DMS 273 (cell line): Measurements from ENCODE around the gene SLC9B1.
A peak's percentile ranks its signal among the peaks of the same experiment; 100 is the strongest.

Experiments
- DNase-seq: peaks from one replicate; lab custom pipeline; 2025; ENCODE audit not compliant: unreplicated experiment; lab: John Stamatoyannopoulos, UW

Gene SLC9B1

DNA sequence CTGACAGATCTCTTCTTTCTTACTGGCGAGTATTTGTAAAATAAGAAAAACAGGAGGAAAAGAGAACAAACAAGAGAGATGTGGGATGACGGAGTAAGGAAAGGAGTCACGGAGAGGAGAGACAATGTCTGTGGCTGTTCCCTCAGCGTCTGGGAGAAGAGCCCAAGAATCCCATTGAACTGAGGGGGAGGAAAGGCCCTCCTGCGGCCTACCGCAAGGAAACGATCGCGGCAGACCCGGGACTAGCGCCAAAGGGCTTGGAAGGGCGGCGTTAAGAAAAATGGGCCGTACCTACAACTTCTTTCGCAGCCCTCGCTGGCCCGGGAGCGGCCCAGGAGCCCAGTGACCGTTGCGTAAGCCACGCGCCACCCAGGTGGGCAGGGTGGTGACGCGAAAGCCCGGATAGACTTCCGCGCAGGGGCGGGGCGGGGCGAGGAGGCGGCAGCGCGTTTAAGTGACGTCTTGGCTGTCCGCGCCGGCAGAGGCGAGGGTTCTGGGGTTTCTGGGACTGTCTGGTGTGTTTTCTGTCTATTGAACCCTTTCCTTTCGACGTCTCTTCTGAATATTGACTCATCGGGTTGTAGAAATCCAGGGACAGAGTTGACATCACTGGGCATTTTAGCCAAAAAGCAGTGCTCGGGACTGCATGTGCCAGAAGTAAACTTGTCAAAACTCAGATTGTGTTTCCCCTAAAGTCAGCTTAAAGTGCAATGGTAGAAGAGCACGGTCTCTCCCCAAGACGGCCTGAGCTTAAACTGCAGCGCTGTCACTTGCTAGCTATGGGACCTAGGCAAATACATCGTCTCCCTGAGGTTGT, at the start of gene SLC9B1:
Gene SLC9B1, minus strand, starts transcription at position 398 of the 817 bp plus-strand sequence. CDS start 27,994 bp downstream, outside the sequence.
- peak; percentile 95 for DNase-seq

GRCh38 chr4:103067841-103068547, 48.5 kb upstream of the SLC9B1 start:
- no peak for DNase-seq

DNA sequence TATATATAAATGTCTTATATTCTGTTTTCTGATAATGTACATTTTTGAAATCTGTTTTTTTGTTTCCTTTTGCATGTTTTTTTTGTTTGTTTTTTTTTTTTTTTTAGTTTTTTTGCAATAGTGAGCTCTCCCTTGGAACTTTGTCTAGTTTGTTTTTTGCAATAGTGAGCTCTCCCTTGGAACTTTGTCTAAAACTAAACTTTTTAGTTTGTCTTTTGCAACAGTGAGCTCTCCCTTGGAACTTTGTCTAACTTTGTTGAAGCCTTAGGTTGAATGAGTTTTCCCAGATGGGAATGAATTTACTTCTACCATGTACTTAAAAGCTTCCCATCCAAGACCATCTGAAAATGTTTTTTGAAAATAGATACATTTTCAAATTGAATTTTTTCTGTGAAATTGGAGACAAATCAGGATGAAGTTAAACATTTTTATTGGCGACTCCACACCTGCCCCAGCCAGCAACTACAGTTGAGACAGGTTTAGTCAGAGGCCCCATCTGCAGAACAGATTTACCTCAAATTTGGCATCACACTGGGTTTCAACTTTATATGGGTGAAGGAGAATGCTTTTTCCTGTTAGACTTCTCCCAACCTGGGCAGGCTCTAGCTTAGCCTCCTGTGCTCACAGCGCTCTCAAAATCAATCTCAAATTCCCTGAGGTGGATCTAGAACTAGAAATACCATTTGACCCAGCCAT, 41.1 kb upstream of the SLC9B1 start:
- DNase-seq, result no peak

GRCh38 chr4:103054030-103054429, 34.5 kb upstream of the SLC9B1 start:
- DNase-seq, result no peak

- DNase-seq, result no peak
Observed at GRCh38 chr4:103052779-103053178, 33.3 kb upstream of the SLC9B1 start.

- DNase-seq, result no peak
Observed at GRCh38 chr4:103052145-103052544, 32.6 kb upstream of the SLC9B1 start.

DNA sequence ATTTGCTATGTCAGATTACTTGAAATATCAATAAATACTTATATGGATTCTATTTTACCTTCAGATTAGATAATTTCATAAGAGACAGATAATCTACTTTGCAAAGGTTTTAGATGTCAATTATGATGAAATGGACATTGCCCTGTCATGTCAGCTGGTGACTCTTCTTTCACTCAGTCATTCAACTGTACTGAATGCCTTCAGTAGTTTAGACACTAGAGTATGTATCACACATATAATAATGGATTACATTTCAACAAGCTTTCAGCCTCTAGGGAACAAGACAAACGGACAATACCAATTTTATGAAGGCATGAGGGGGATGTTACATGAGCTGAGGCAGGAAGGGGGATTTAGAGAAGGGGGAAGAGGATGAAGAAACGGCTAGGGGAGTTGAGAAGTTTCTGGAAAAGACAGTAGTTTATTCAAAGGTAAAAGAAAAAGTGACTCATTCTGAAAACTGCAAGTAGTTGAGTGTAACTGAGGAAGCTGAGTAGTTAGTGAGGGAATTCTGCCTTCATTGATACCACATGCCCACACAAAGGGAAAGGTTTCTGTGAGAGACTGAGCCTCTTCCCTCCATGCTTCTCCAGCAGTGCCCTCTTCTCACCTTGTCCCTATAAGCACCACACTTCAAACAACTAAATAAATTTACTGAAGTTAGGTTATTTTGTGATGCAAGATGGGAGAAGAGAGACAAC, 31.4 kb upstream of the SLC9B1 start:
- no peak for DNase-seq

- peak; percentile 48 for DNase-seq
Observed at GRCh38 chr4:103046416-103047290, 27.1 kb upstream of the SLC9B1 start.

- no peak for DNase-seq
Observed at GRCh38 chr4:103044183-103044582, 24.7 kb upstream of the SLC9B1 start.

DNA sequence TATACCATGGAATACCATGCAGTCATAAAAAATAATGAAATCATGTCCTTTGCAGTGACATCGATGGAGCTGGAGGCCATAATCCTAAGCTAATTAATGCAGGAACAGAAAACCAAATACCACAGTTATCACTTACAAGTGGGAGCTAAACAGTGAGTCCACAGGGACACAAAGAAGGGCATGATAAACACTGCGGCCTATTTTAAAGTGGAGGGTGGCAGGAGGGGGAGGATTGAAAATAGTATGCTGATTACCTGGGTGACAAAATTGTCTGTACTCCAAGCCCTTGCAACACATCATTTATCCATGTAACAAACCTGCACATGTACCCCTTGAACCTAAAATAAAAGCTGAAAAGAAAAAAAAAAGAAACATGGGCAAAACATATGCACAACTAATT, 16.7 kb upstream of the SLC9B1 start:
- no peak for DNase-seq

DNA sequence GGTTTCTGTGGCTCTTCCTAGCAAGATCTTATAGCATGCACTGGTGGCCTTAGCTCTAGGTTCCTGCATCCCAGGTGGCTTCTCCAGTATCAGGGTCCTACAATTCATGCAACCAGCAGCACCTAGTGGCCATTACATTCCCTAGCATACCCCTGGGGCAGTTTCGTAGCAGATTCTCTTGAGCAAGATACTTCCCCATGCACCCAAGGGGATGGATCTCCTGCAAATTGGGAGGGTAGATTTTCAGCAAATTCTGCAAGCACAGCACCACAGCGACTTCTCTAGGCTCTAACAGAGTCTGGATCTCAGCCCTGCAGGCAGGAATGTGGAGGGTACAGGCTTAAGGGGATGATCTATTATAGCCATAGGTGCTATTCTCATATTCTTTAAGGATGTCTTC, 13.1 kb upstream of the SLC9B1 start:
- peak; percentile 18 for DNase-seq

DNA sequence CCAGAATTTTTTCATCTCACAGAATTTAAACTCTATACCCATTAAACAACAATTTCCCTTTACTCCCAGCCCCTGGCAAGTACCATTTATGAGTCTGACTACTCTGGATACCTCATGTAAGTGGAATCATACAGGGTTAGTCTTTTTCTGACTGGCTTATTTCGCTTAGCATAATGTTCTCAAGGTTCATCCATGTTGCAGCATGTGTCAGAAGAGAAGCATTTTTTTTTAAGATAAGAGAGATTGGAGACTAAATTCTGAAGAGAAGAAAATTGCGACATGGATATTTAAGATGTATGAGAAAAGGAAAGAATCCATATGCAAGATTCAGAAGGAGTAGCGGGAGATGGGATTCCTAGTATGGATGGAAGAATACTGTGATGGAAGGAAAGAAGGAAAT, 11.3 kb upstream of the SLC9B1 start:
- no peak for DNase-seq

DNA sequence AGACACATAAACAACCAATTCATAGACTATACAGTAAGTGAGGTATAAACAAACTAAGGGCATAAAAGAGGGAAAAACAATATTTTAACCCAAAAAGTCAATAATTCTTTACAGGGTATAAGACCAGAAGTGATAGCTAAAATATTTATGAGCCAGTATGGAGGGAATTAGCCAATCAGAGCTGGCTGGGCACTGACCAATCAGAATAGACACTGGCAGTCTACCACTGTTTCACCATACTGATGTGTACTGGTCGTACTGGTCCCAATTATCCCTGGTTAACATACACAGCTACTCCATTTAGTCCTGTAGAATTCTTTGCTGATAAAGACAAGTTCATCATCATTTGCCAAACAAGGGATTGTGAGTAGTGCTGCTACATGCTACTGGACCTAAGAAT, 9.8 kb upstream of the SLC9B1 start:
- DNase-seq, result no peak

- no peak for DNase-seq
Observed at GRCh38 chr4:103026868-103027267, 7.4 kb upstream of the SLC9B1 start.

DNA sequence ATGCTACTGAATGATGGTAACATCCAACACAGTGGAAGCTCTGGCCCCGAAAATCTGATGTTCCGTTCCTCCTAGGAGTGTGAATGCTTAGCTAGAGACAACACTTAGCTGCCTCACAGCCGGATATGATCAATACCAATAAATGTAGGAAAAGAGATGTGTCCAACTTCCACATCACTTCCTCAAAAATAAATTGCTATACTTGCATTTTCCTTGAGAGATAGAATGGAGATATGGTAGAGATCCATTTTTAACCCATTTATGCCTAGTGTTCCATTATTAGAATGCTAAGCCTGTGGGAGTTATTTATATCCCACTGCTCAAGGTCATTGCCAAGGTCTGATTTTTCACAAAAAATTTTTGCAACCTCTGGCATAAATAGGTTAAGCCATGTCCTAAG, 5.5 kb upstream of the SLC9B1 start:
- no peak for DNase-seq

DNA sequence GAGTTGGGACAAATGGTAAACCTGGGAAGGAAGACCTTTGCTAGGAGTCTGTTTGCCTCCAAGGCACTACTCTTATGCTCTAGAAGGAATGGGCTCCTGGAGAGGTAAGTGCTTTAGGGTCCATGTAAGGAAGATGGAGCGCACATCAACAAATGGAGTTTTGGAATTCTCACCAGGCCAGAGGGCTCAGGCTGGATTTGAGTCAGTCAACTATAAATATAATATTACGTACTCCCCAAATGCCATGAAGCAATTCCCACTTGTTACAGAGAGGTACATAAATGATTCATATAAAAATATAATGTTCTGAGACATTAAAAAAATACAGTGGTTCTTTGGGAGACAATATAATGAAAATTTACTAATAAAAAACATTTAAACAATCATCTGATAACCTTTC, 1.6 kb upstream of the SLC9B1 start:
- DNase-seq, result no peak

GRCh38 chr4:103018391-103019307, 856 bp downstream of the SLC9B1 start:
- DNase-seq, result peak; percentile 56

GRCh38 chr4:103012551-103012950, 7.0 kb downstream of the SLC9B1 start:
- no peak for DNase-seq

DNA sequence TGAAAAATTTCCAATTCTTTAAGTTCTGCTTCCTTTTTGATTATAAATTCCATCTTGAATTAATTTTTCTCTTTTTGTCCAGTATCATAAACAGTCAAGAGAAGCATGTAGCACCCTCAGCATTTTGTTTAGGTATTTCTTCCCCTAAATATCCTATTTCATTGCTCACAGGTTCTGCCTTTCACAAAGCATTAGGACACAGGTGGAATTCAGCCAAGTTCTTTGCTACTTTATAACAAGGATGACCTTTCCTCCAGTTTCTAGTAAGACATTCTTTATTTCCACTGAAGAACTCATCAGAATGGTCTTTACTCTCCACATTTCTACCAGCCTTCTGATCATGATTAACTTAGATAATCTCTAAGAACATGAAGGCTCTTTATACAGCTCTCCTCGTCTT, 7.4 kb downstream of the SLC9B1 start:
- DNase-seq, result peak; percentile 9
